SU-DHL-6 (cell line): ENCODE measurements around the gene ZFP36L1.

Experiments
- H2AFZ ChIP-seq: fragments of 200-600 bp; sonication (generic); 2 replicates; pipeline ENCODE4 v1.6.1; 2014; ENCODE audit warnings: low read depth, mild to moderate bottlenecking, moderate library complexity, mixed read lengths, antibody characterized with exemption, low read length; ENCODE audit not compliant: severe bottlenecking
- H3F3A ChIP-seq: fragments of 200-600 bp; shearing (Covaris generic); 2 replicates; pipeline ENCODE4 v1.6.0; 2016; ENCODE audit warnings: antibody characterized with exemption, mild to moderate bottlenecking; ENCODE audit not compliant: insufficient read depth
- H3K27ac ChIP-seq: fragments of 200-600 bp; sonication (generic); 2 replicates; pipeline ENCODE4 v1.5.1; 2016; ENCODE audit warnings: low read depth, mild to moderate bottlenecking, low read length, moderate library complexity, mixed read lengths
- H3K27me3 ChIP-seq: fragments of 200-600 bp; sonication (generic), shearing (Covaris generic); 2 replicates; pipeline ENCODE4 v1.6.0; 2014; ENCODE audit warnings: mild to moderate bottlenecking, low read length
- H3K36me3 ChIP-seq: fragments of 200-600 bp; sonication (generic); 2 replicates; pipeline ENCODE4 v1.6.1; 2014; ENCODE audit warnings: mild to moderate bottlenecking, low read length, mixed read lengths
- H3K4me2 ChIP-seq: fragments of 300-600, 200-600 bp; shearing (Covaris generic), sonication (generic); 2 replicates; pipeline ENCODE4 v1.6.0; 2014; ENCODE audit warnings: low read length, low read depth, mild to moderate bottlenecking; ENCODE audit not compliant: poor library complexity, severe bottlenecking
- H3K4me3 ChIP-seq: fragments of 200-600 bp; sonication (generic); 2 replicates; pipeline ENCODE4 v1.5.1; 2014; ENCODE audit warnings: antibody characterized with exemption, low read length, mild to moderate bottlenecking, mixed read lengths; ENCODE audit not compliant: insufficient read depth, poor library complexity, severe bottlenecking
- H3K79me2 ChIP-seq: fragments of 200-600 bp; sonication (generic); 2 replicates; pipeline ENCODE4 v1.6.1; 2014; ENCODE audit warnings: mild to moderate bottlenecking, low read length, moderate library complexity; ENCODE audit not compliant: insufficient read depth
- H3K9ac ChIP-seq: fragments of 200-600 bp; sonication (generic); 2 replicates; pipeline ENCODE4 v1.7.0; 2014; ENCODE audit warnings: mild to moderate bottlenecking, low read length
- H3K9me2 ChIP-seq: fragments of 200-600 bp; sonication (generic); replicated peaks from 2 replicates; pipeline ENCODE4 v1.6.1; 2014; ENCODE audit warnings: low read length; ENCODE audit not compliant: insufficient read depth
- H3K9me3 ChIP-seq: fragments of 200-600 bp; sonication (generic); 2 replicates; pipeline ENCODE4 v1.6.1; 2014; ENCODE audit warnings: low read length, mixed read lengths; ENCODE audit not compliant: insufficient read depth
- H4K20me1 ChIP-seq: fragments of 200-600 bp; sonication (generic); 2 replicates; pipeline ENCODE4 v1.6.1; 2014; ENCODE audit warnings: low read depth, mild to moderate bottlenecking, antibody characterized with exemption, low read length, moderate library complexity, mixed read lengths
- EZH2phosphoT487 ChIP-seq: fragments of 200-600 bp; sonication (generic), shearing (Covaris generic); conservative IDR thresholded peaks from 2 replicates; pipeline ENCODE4 v1.6.1; 2018; ENCODE audit warnings: mild to moderate bottlenecking, antibody characterized with exemption, low read length, moderate library complexity, mixed read lengths
- TF ChIP-seq, protein P1 (sequence below): fragments of 200-600 bp; sonication (generic); IDR thresholded peaks from one replicate; pipeline ENCODE4 v1.5.1; 2017; ENCODE audit warnings: antibody characterized with exemption, mild to moderate bottlenecking, low read length, moderate library complexity; ENCODE audit not compliant: insufficient read depth, poor library complexity, severe bottlenecking

The ZFP36L1 gene

DNA sequence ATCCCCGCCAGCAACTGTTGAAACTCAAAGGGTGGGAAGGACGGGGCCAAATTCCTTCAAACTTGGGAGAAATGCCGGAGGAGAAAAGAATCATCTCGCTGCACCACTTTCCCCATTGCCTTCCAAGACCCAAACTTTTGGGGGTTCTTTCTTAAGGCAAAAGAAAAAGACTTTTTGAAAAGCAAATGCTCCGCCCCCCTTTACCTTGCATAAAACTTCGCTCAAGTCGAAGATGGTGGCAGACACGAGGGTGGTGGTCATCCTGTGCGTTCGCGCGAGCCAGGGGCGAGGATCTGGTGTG, 239 bp downstream of the ZFP36L1 start:
- Histone ChIP-seq H3K9me3 (no peaks in the 10 kb centered on the region), H3K4me2 (peak overlapping the region; percentile 98), H3K9ac (peak overlapping the region; percentile 99), H2AFZ (no peak overlapping the region), H3K36me3 (peaks cover 44% of the 10 kb centered on the region), H3K27ac (peak overlapping the region; percentile 98), H3K27me3 (no peaks in the 10 kb centered on the region), H4K20me1 (peaks cover 30% of the 10 kb centered on the region), H3K9me2 (no peaks in the 10 kb centered on the region), H3K4me3 (peak overlapping the region; percentile 99), H3K79me2 (peaks cover 39% of the 10 kb centered on the region), H3F3A (peaks cover 87% of the 10 kb centered on the region)
- no peak for TF ChIP-seq EZH2phosphoT487

DNA sequence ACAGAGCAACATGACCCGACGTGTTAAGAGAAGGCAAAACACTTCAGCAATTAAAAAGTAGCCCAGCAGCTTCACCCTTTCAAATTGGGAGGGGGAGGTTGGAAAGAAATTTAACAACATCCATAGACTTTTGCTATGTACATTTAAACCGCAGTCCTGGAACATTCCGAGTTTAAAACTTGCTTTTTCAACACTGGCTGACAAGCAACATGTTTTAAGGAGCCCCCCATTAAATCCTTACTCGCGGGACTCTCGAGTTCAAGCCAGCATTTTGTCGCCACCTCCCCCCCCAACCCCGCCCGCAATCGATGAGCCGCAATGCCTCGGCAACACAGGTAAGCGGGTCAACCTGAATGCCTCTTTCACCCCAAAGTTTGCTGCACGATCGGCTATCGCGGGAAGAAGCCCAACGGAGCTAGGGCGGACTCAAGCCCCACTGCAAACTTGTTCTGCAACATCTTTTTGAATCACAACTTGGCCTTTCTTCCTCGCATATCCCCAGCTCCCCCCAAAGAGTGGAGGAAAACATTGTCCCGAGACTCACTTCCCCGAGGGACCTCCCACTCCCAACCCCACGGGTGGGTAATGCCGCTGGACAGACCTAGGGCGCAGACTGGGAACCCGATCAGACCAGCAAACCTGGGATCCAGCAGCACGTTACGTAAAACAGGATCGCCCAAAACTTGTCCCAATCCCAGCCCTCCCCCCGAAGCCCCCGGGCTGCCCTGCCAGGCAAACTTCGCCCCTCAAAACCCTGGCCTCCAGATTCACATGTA, 777 bp downstream of the ZFP36L1 start:
- H4K20me1 ChIP-seq = peaks cover 33% of the 10 kb centered on the region
- peak overlapping the region; percentile 99 for H3K9ac ChIP-seq
- H3K9me3 ChIP-seq = no peaks in the 10 kb centered on the region
- peaks cover 46% of the 10 kb centered on the region for H3K36me3 ChIP-seq
- peaks cover 89% of the 10 kb centered on the region for H3F3A ChIP-seq
- H3K27me3 ChIP-seq = no peaks in the 10 kb centered on the region
- H3K27ac ChIP-seq = peak overlapping the region; percentile 98
- peak overlapping the region; percentile 99 for H3K4me3 ChIP-seq
- no peak overlapping the region for H2AFZ ChIP-seq
- H3K79me2 ChIP-seq = peaks cover 39% of the 10 kb centered on the region
- TF ChIP-seq, protein P1, sequence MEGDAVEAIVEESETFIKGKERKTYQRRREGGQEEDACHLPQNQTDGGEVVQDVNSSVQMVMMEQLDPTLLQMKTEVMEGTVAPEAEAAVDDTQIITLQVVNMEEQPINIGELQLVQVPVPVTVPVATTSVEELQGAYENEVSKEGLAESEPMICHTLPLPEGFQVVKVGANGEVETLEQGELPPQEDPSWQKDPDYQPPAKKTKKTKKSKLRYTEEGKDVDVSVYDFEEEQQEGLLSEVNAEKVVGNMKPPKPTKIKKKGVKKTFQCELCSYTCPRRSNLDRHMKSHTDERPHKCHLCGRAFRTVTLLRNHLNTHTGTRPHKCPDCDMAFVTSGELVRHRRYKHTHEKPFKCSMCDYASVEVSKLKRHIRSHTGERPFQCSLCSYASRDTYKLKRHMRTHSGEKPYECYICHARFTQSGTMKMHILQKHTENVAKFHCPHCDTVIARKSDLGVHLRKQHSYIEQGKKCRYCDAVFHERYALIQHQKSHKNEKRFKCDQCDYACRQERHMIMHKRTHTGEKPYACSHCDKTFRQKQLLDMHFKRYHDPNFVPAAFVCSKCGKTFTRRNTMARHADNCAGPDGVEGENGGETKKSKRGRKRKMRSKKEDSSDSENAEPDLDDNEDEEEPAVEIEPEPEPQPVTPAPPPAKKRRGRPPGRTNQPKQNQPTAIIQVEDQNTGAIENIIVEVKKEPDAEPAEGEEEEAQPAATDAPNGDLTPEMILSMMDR = no peak
- no peak for TF ChIP-seq EZH2phosphoT487
- H3K4me2 ChIP-seq = peak overlapping the region; percentile 98
- no peaks in the 10 kb centered on the region for H3K9me2 ChIP-seq

DNA sequence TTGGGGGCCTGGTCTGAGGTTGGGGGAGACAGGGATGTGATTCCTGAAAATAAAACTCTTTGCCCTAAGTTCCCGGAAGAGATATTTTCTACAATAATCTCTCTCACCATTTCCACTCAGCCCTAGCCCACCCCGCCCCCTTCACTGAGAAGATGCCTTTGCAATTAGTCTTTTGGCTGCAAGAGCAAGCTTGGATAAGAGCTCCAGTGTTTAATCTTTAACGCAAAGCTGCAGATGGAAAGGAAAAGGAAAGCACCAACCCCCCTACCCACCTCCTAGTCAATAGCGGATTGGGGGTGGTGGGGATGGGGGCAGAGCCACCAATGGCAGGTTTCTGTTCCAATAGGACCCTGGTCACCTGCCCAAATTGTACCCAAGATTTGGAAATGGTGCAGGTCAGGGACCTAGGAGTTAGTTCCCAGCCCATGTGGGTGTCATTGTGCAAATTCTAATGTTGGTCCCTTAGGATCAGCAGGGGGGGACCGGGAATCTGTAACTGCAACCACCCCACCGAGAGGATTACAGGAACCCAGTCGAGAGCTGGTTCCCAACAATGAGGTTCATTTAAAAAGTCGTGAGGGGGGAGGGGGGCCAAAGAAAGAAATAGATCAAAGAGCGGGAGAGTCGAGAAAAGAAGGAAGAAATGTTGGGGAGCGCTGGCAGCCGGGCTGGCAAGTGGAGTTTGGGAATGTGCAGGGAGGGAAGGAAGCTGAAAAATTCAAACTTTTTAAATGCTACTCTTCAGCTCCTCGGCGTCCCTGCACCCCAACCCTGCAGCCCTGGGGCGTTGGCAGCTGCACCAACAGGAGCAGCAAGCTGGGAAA, 1.6 kb downstream of the ZFP36L1 start:
- TF ChIP-seq, protein P1 = no peak
- TF ChIP-seq EZH2phosphoT487 = no peak
- no peaks in the 10 kb centered on the region for H3K9me3 ChIP-seq
- no peaks in the 10 kb centered on the region for H3K9me2 ChIP-seq
- H3K79me2 ChIP-seq = peaks cover 39% of the 10 kb centered on the region
- H3F3A ChIP-seq = peaks cover 89% of the 10 kb centered on the region
- peak overlapping the region; percentile 98 for H3K27ac ChIP-seq
- peaks cover 46% of the 10 kb centered on the region for H3K36me3 ChIP-seq
- H4K20me1 ChIP-seq = peaks cover 33% of the 10 kb centered on the region
- H3K4me3 ChIP-seq = peak overlapping the region; percentile 99
- H3K4me2 ChIP-seq = peak overlapping the region; percentile 98
- no peak overlapping the region for H2AFZ ChIP-seq
- H3K27me3 ChIP-seq = no peaks in the 10 kb centered on the region
- peak overlapping the region; percentile 99 for H3K9ac ChIP-seq
